NCI-H187 (cell line): ENCODE measurements around the gene TICRR.
A peak's percentile ranks its signal among the peaks of the same experiment; 100 is the strongest.
"Not testable (repeated sequence)": the region's sequence is repeated elsewhere in the genome, so short reads cannot be mapped to it uniquely, and the experiment has no call there.

Experiments used
- DNase-seq, 2 experiments: peaks; one replicate each; lab custom pipeline; 2025; lab: John Stamatoyannopoulos, UW

TICRR gene

GRCh38 chr15:89575146-89575655 is at the start of gene TICRR:
Gene TICRR, plus strand, starts transcription at chr15:89575469. Its CDS starts 118 bp downstream, at chr15:89575587.
- peak; percentile 94 to 97 for DNase-seq

DNA sequence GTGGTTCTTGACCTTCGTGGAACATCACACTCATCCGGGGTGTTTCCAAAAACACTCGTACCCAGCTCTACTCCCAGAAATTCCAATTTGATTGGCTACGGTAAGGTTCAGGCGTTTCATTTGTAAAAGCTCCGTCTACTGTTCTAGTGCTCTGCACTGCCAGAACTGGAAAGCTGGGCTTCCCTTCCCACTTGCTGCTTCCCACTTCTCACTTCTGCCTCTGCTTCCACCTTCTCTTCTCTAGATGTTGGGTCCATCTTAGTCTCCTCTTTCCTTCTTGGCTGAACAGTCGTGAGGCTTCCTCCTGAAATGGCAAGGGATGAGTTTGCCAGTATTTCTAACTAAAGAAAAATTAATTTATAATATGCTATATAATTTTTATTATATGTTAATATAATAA is 49.1 kb upstream of the TICRR start:
- DNase-seq: no peak

- no peak for DNase-seq
Observed at GRCh38 chr15:89526601-89527441, 48.4 kb upstream of the TICRR start.

DNA sequence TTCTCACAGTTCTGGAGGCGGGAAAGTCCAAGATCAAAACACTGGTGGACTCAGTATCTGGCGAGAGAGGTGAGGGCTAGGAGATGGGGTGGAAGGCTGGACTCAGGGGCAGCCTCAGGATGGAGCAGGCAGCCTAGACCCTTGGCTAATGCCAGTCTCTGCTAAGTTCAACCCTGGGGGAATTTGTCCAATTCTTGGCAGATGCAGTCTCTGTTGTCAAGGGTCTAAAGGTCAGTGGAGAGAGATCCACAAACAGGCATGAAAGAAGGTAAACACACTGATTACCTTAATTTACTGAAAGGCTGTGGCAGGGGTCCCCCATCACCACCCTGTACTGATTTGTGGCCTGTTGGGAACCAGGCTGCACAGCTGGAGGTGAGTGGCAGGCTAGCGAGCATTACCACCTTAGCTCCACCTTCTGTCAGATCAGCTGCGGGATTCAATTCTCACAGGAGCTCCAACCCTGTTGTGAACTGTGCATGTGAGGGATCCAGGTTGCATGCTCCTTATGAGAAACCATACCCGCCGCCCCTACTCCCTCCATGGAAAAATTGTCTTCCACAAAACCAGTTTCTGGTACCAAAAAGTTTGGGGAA is 46.4 kb upstream of the TICRR start:
- no peak for DNase-seq

GRCh38 chr15:89530976-89531375 is 44.3 kb upstream of the TICRR start:
- no peak for DNase-seq

DNA sequence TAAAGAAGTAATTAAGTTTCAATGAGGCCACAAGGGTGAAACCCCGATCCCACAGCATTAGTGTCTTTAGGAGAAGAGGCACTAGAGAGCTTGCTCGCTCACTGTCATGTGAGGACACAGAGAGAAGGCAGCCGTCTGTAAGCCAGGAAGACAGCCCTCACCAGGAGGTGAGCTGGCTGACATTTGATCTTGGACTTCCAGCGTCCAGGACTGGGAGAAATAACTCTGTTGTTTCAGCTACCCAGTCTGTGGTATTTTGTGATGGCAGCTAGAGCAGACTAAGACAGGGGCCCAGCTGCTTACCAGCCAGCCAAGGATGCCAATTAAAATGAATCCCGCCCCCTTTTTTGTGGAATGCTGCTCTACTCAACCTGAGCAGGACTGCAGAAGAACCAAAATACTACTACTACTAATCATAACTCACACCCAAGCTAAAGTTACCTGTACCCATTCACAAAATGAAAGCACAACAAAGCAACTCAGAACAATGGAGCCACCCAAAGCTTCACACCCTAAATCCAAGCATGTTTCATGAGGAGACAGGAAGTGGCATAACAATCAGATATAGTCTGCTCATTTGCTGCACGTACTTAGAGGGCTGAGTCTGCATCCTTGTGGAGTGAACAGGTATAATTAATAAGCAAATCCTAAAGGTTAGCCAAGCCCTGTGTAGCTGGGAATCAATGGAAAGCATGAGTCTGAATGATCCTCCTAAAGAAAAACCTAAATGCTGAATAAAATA is 43.3 kb upstream of the TICRR start:
- DNase-seq: no peak

GRCh38 chr15:89533861-89534544 is 41.3 kb upstream of the TICRR start:
- no peak for DNase-seq

- no peak for DNase-seq
Observed at GRCh38 chr15:89539027-89539426, 36.2 kb upstream of the TICRR start.

- no peak for DNase-seq
Observed at GRCh38 chr15:89542369-89542768, 32.9 kb upstream of the TICRR start.

- DNase-seq: no peak
Observed at GRCh38 chr15:89543389-89543788, 31.9 kb upstream of the TICRR start.

- not testable (repeated sequence) for DNase-seq
Observed at GRCh38 chr15:89549138-89549537, 26.1 kb upstream of the TICRR start.

DNA sequence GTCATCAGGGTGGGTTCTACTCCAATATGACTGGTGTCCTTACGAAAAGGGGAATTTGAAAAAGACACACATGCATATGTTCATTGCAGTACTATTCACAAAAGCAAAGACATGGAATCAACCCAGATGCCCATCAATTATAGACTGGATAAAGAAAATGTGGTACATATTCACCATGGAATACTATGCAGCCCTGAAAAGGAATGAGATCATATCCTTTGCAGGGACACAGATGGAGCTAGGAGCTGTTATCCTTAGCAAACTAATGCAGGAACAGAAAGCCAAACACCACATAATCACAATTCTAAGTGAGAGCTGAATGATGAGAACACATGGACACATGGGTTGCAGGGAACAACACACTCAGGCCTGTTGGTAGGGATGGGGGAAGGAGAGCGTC is 24.8 kb upstream of the TICRR start:
- DNase-seq: no peak

DNA sequence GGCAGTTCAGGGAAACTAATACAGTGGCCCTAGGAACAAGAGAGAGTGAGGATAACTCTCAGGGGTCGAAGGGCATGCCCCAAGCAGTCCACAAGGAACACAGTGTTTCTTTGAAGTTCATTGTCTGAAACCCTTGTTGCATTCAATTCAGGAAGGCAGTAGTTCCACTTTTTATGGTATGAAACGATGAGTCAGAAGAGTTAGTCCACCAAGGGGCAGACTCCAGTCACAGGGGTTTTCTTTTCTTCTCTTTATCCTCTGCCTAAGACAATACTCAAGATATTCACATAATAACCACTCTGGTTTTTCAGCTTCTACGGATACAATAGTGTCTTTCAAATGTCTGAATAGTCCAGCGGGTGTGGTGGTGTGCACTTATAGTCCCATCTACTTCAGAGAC is 23.7 kb upstream of the TICRR start:
- DNase-seq: no peak

GRCh38 chr15:89553632-89554031 is 21.6 kb upstream of the TICRR start:
- DNase-seq: no peak

DNA sequence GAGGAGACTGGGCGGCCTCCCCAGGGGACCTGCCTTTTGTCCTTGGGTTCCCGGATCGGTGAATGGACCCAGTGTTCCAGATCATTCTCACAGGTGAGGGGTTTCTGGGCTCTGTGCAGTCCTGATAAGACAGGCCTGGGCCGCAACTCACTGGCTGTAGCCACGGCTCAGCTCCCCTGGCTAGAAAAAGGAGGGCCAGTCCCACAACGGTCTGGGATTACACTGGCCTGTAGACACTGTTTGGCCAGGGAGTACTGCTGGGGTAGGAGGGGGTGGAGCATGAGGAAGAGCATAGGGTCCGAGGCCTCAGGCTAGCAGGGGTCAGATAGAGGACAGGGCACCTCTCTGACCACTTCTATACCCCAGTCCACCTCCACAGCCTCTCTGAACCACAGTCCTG is 21.0 kb upstream of the TICRR start:
- DNase-seq: no peak

GRCh38 chr15:89555768-89556167 is 19.5 kb upstream of the TICRR start:
- DNase-seq: no peak

DNA sequence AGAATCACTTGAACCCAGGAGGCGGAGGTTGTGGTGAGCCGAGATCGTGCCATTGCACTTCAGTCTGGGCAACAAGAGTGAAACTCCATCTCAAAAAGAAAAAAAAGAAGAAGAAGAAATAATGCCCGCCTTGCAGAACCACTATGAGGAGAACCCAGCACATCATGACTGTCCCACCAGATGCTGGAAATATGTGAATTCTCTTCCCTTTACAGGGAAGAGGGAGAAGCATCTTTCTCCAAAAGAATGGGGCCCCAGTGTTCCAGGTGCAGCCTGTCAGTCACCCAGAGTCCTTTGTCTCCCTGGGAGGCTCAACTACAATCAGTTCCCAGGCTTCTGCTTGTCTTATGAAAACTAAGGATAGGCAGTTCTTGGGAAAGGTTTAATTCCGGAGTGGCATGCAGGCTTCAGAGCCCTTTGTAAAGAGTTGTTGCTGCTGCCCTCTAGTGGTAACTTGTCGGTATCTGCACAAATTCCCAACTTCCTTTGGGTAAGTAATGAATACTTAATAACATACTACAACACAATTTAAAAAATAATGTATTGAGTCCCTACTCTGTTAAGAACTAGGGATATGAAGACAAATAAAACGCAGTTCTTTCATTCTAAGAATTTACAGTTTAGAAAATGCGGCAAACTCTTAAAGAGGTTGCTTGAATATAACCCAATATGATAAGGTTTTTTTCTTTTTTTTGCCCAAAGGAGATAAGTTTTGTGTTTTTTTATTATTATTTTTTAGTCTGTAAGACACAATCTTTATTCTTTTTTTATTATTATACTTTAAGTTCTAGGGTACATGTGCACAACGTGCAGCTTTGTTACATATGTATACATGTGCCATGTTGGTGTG is 18.6 kb upstream of the TICRR start:
- DNase-seq: peak; percentile 27 to 58

DNA sequence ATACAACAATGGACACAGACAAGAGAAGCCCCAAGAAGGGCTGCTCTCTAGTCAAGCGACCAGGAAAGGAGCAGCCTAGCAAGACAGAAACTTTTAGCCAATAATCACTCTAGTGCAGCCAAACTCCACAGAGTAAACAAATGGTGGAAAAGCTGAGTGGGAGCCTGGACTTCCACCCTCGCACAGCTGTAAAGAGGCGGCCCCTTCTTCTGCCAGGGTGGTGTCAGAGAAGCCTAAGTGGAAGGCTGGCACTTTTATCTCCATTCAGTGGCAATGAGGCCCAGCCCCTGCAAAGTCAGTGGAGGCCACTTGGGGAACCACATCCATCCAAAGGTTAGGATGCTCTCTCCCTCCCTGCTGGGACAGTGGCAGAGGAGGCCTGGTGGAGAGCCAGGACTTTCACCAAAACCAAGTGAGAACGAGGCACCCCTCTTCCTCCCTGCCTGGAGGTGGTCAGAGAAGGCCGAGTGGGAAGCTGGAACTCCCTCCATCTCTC is 15.5 kb upstream of the TICRR start:
- DNase-seq: no peak

DNA sequence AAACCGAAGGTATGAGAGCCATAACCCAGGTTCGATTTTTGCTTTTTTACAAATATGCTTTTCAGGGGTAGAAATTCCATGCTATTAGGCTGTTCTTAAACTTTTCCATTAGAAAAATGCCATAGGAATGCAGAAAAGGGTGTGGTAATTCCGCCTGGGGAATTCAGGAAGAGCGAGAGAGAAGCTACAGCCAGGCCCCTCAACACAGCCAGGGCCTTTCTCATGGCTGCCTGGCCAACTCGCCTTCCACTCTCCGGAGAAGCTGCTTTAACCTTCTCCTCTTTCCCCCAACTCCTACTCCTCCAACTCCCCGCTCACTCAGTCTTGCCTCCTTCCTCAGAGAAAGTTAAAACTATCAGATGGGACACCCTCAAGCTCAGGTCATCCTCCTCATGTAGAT is 9.1 kb upstream of the TICRR start:
- DNase-seq: no peak

DNA sequence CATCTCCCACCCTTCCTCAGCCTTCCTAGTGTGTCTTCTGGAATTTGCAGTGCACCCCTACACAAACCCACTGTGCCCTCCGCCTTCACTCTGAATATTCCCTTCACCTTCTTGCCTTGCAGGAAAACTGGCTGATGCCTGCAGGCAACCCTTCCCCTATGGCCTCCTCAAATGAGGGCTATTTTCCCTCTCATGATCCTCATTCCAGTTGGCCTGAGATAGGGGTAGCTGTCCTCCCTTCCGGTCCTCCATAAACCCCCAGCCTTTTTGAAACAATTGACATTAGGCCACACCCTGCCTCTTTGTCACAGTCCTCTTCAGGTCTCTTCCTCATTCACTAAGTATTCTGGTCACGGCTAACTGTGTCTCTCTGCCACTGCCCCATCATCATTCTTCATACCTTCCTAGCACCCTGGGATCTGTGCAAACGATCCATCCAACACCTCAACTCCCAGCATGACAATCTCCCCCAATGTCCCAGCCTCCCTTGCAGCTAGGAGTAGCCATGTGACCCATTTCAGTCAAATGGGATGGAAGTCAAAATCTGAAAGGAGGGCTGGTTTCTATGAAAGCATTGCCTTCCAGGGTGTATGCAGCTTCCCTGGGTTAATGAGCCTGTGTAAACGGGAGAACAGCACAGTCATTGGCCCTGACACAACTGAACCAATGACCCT is 8.5 kb upstream of the TICRR start:
- no peak for DNase-seq
